DND-41 (cell line): ENCODE measurements around the gene ETDB.
"Not testable (repeated sequence)": the region's sequence is repeated elsewhere in the genome, so short reads cannot be mapped to it uniquely, and the experiment has no call there.

Source experiments
- EZH2 ChIP-seq: IDR thresholded peaks from 3 replicates; pipeline ENCODE4 v1.6.1; 2012; ENCODE audit warnings: borderline replicate concordance, low read depth, mild to moderate bottlenecking, moderate library complexity, low read length, inconsistent platforms; ENCODE audit not compliant: severe bottlenecking
- TF ChIP-seq, protein P1 (sequence below): IDR thresholded peaks from 2 replicates; pipeline ENCODE4 v1.5.1; 2012; ENCODE audit warnings: borderline replicate concordance, low read length, moderate library complexity, mild to moderate bottlenecking; ENCODE audit not compliant: poor library complexity, severe bottlenecking; ENCODE audit errors: extremely low read depth

DNA sequence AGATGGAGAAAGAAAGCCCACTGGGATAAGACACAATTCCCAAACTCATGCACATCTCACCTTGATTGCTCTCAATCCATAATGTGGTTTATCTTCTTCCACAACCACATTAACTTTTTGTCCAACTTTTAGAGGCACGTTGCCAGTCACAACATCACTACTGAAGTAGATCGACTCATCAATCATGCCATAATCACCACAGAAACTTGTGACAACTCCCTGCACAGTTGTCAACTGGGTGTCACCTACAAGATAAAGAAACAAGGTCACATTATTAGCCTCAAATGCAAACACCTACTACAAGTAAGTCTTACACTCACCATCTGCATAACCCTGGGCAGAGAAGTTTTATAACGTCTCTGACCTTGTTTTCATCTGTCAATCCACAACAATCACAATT lies 49.2 kb upstream of the ETDB start:
- TF ChIP-seq, protein P1, sequence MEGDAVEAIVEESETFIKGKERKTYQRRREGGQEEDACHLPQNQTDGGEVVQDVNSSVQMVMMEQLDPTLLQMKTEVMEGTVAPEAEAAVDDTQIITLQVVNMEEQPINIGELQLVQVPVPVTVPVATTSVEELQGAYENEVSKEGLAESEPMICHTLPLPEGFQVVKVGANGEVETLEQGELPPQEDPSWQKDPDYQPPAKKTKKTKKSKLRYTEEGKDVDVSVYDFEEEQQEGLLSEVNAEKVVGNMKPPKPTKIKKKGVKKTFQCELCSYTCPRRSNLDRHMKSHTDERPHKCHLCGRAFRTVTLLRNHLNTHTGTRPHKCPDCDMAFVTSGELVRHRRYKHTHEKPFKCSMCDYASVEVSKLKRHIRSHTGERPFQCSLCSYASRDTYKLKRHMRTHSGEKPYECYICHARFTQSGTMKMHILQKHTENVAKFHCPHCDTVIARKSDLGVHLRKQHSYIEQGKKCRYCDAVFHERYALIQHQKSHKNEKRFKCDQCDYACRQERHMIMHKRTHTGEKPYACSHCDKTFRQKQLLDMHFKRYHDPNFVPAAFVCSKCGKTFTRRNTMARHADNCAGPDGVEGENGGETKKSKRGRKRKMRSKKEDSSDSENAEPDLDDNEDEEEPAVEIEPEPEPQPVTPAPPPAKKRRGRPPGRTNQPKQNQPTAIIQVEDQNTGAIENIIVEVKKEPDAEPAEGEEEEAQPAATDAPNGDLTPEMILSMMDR = not testable (repeated sequence)
- TF ChIP-seq EZH2 = not testable (repeated sequence)
